ENCODE data around the gene SLCO3A1.

Gene SLCO3A1

DNA sequence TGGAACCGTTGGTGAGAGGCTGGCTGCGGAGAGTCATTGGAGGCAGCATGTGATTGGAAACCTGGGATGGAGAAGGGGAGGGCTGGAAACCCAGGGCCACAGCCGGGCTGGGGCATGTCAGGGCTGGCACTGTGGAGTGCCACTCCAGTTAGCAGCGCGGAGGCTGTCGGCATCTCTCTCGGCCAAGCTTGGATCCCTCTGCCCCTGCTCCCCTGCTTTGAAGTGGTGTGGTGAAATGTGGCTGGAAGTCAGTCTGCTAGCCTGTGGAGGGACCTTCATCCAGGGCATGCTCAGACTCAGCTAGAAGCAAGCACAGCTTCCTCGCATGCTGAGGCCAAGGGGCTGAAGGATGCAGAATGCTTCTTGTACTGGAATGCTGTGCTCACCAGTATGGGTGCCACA is 13.5 kb downstream of the SLCO3A1 start:
- no peak overlapping the region for H3K4me2 ChIP-seq (ENCODE audit: insufficient read depth, low read length)
- no peak for TF ChIP-seq EZH2 (IDR thresholded peaks at IDR 0.05; ENCODE audit: borderline replicate concordance, low read depth, low read length, severe bottlenecking)
- ATAC-seq (ENCODE audit: insufficient read depth, low read depth) (peak; percentile 24), DNase-seq (peak; percentile 26)
- H3K4me1 ChIP-seq (ENCODE audit: insufficient read depth, low read length) = peaks cover 26% of the 10 kb centered on the region
- no peaks in the 10 kb centered on the region for H3K9me3 ChIP-seq (ENCODE audit: insufficient read depth, low read length, severe bottlenecking)
- H4K20me1 ChIP-seq (ENCODE audit: insufficient read depth, low read length) = peaks cover 6% of the 10 kb centered on the region; the same call in 1 of the 2 replicates
- no peak overlapping the region for H3K27ac ChIP-seq (ENCODE audit: low read length)
- H3K27me3 ChIP-seq (ENCODE audit: insufficient read depth, low read length, poor library complexity) = peaks cover 2% of the 10 kb centered on the region
- H3K9ac ChIP-seq (ENCODE audit: low read depth, low read length) = no peak overlapping the region
- H3K4me3 ChIP-seq (ENCODE audit: low read depth in 1 of 2, low read length in 2 of 2) = no peak overlapping the region
- H3K36me3 ChIP-seq (ENCODE audit: insufficient read depth, low read length) = no peaks in the 10 kb centered on the region
- no peaks in the 10 kb centered on the region for H3K79me2 ChIP-seq (ENCODE audit: insufficient read depth, low read length)
- H2AFZ ChIP-seq (ENCODE audit: low read depth, low read length) = no peak overlapping the region

DNA sequence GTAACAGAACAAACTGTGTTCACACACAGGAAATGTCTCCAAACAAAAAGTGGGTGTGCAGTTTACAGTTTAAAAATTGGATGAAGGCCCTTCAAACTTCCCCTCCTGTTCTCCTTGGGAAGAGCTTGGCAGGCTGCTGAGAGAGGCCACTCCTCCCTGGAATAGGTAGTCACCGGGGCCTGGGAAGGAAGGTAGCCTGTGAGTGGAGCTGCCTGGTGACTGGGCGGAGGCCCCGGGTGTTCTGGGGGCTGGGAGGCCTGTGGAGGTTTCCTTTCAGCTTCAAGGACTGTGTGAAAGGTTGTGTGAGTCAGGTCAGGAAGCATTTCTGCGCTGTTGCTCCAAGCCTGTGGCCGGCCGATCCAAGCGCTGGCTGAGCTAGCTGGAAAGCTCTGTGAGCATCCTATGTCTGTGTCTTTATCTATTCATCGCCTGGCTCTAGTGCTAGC is 14.1 kb downstream of the SLCO3A1 start:
- H3K9ac ChIP-seq (ENCODE audit: low read depth, low read length) = no peak overlapping the region
- TF ChIP-seq, protein P1, sequence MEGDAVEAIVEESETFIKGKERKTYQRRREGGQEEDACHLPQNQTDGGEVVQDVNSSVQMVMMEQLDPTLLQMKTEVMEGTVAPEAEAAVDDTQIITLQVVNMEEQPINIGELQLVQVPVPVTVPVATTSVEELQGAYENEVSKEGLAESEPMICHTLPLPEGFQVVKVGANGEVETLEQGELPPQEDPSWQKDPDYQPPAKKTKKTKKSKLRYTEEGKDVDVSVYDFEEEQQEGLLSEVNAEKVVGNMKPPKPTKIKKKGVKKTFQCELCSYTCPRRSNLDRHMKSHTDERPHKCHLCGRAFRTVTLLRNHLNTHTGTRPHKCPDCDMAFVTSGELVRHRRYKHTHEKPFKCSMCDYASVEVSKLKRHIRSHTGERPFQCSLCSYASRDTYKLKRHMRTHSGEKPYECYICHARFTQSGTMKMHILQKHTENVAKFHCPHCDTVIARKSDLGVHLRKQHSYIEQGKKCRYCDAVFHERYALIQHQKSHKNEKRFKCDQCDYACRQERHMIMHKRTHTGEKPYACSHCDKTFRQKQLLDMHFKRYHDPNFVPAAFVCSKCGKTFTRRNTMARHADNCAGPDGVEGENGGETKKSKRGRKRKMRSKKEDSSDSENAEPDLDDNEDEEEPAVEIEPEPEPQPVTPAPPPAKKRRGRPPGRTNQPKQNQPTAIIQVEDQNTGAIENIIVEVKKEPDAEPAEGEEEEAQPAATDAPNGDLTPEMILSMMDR (IDR thresholded peaks at IDR 0.05; ENCODE audit: borderline replicate concordance, extremely low read depth, low read length, poor library complexity, severe bottlenecking) = no peak
- no peak for TF ChIP-seq EZH2 (IDR thresholded peaks at IDR 0.05; ENCODE audit: borderline replicate concordance, low read depth, low read length, severe bottlenecking)
- no peak overlapping the region for H3K27ac ChIP-seq (ENCODE audit: low read length)
- DNase-seq (no peak), ATAC-seq (ENCODE audit: insufficient read depth, low read depth) (no peak)
- H3K4me1 ChIP-seq (ENCODE audit: insufficient read depth, low read length) = peaks cover 26% of the 10 kb centered on the region
- no peaks in the 10 kb centered on the region for H3K9me3 ChIP-seq (ENCODE audit: insufficient read depth, low read length, severe bottlenecking)
- no peaks in the 10 kb centered on the region for H3K79me2 ChIP-seq (ENCODE audit: insufficient read depth, low read length)
- no peak overlapping the region for H3K4me3 ChIP-seq (ENCODE audit: low read depth in 1 of 2, low read length in 2 of 2)
- H3K27me3 ChIP-seq (ENCODE audit: insufficient read depth, low read length, poor library complexity) = peaks cover 2% of the 10 kb centered on the region
- no peak overlapping the region for H2AFZ ChIP-seq (ENCODE audit: low read depth, low read length)
- no peaks in the 10 kb centered on the region for H3K36me3 ChIP-seq (ENCODE audit: insufficient read depth, low read length)
- peaks cover 6% of the 10 kb centered on the region; the same call in 1 of the 2 replicates for H4K20me1 ChIP-seq (ENCODE audit: insufficient read depth, low read length)
- H3K4me2 ChIP-seq (ENCODE audit: insufficient read depth, low read length) = no peak overlapping the region

DNA sequence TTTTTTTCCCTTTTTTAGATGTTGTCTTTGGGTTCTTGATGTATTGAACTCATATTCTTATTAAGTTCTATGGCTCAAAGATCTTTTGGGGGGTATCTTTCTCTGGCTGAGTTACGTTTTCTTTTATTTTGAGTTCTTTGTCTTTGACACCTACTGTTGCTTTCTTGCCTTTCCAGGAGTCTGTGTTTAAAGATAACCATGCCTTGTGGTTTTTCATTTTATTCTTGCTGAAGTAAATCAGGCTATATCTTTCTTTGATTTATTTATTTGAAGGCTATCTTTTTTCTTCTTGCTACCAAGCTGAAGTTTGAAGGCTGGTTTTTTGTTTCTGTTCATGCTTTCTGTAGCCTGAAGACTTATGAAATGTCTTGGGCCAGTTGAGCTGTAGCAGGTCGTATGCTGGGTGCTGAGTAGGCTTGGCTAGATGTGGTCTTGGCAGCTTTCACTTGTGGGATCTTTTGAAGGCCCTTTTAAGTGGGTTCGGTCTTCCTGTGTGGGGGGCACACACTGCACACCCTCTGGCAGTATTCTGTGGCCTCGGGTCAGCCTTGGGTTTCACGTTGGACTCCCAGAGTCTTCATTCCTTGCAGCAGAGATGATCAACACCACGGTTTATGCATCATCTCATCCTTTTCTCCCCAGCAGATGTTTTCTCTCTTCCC is 17.5 kb downstream of the SLCO3A1 start:
- Histone ChIP-seq H3K27me3 (ENCODE audit: insufficient read depth, low read length, poor library complexity) (no peaks in the 10 kb centered on the region), H3K4me2 (ENCODE audit: insufficient read depth, low read length) (no peak overlapping the region), H3K4me1 (ENCODE audit: insufficient read depth, low read length) (peaks cover 21% of the 10 kb centered on the region), H3K4me3 (ENCODE audit: low read depth in 1 of 2, low read length in 2 of 2) (no peak overlapping the region), H4K20me1 (ENCODE audit: insufficient read depth, low read length) (no peaks in the 10 kb centered on the region), H3K9me3 (ENCODE audit: insufficient read depth, low read length, severe bottlenecking) (no peaks in the 10 kb centered on the region), H3K9ac (ENCODE audit: low read depth, low read length) (no peak overlapping the region), H3K36me3 (ENCODE audit: insufficient read depth, low read length) (no peaks in the 10 kb centered on the region), H3K27ac (ENCODE audit: low read length) (no peak overlapping the region), H2AFZ (ENCODE audit: low read depth, low read length) (no peak overlapping the region), H3K79me2 (ENCODE audit: insufficient read depth, low read length) (no peaks in the 10 kb centered on the region)
- ATAC-seq (ENCODE audit: insufficient read depth, low read depth) = peak; percentile 68
- peak; percentile 48 for DNase-seq
- no peak for TF ChIP-seq EZH2 (IDR thresholded peaks at IDR 0.05; ENCODE audit: borderline replicate concordance, low read depth, low read length, severe bottlenecking)
- TF ChIP-seq, protein P1 (IDR thresholded peaks at IDR 0.05; ENCODE audit: borderline replicate concordance, extremely low read depth, low read length, poor library complexity, severe bottlenecking) = no peak

DNA sequence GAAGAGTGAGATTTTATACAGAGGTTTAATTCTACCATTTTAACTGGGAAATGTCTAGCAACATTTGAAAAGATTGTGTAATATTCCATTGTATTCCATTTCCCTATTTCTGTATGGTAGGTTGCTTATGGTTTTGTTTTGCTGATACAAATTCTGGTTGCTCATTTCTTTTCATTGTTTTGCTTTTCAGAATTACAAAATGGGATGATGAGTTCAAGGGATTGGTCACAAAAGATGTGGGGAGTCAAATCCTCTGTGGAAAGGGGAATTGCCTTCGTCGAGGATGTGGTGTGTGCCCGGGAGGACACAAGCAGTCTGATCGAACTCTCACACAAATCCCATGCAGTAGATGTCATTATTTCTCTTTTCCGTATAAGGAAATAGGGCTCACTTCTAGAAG is 18.3 kb downstream of the SLCO3A1 start:
- Histone ChIP-seq H3K79me2 (ENCODE audit: insufficient read depth, low read length) (no peaks in the 10 kb centered on the region), H3K36me3 (ENCODE audit: insufficient read depth, low read length) (no peaks in the 10 kb centered on the region), H2AFZ (ENCODE audit: low read depth, low read length) (no peak overlapping the region), H3K4me3 (ENCODE audit: low read depth in 1 of 2, low read length in 2 of 2) (no peak overlapping the region), H3K27ac (ENCODE audit: low read length) (no peak overlapping the region), H3K9me3 (ENCODE audit: insufficient read depth, low read length, severe bottlenecking) (no peaks in the 10 kb centered on the region), H3K27me3 (ENCODE audit: insufficient read depth, low read length, poor library complexity) (no peaks in the 10 kb centered on the region), H4K20me1 (ENCODE audit: insufficient read depth, low read length) (no peaks in the 10 kb centered on the region), H3K9ac (ENCODE audit: low read depth, low read length) (no peak overlapping the region), H3K4me2 (ENCODE audit: insufficient read depth, low read length) (no peak overlapping the region), H3K4me1 (ENCODE audit: insufficient read depth, low read length) (peaks cover 14% of the 10 kb centered on the region)
- TF ChIP-seq, protein P1 (IDR thresholded peaks at IDR 0.05; ENCODE audit: borderline replicate concordance, extremely low read depth, low read length, poor library complexity, severe bottlenecking) = no peak
- no peak for TF ChIP-seq EZH2 (IDR thresholded peaks at IDR 0.05; ENCODE audit: borderline replicate concordance, low read depth, low read length, severe bottlenecking)
- ATAC-seq (ENCODE audit: insufficient read depth, low read depth) (no peak), DNase-seq (no peak)
